SK-N-SH treated with all-trans-retinoic acid at 6 μM for 48 hours (cell line): ENCODE results near the gene MRPS14.

ENCODE experiments used
- OSR1 ChIP-seq: fragments of 250-450 bp; sonication (Bioruptor Pico); IDR thresholded peaks from 2 replicates; pipeline ENCODE4 v1.8.0; 2022; ENCODE audit warnings: moderate library complexity, mild to moderate bottlenecking, inconsistent platforms
- PPARA ChIP-seq: fragments of 250-450 bp; sonication (Bioruptor Pico); IDR thresholded peaks from 2 replicates; pipeline ENCODE4 v1.5.0; 2020; ENCODE audit warnings: mild to moderate bottlenecking, borderline replicate concordance
- RARB ChIP-seq: fragments of 250-450 bp; sonication (Bioruptor Pico); IDR thresholded peaks from 2 replicates; pipeline ENCODE4 v1.8.0; 2021; ENCODE audit warnings: mild to moderate bottlenecking, moderate library complexity
- ZFP3 ChIP-seq: fragments of 250-450 bp; sonication (Bioruptor Pico); IDR thresholded peaks from 2 replicates; pipeline ENCODE4 v1.5.0; 2020; ENCODE audit warnings: mild to moderate bottlenecking, moderate library complexity
- ZNF565 ChIP-seq: fragments of 450-650 bp; formaldehyde crosslinking; conservative IDR thresholded peaks from 2 replicates; pipeline ENCODE4 v1.5.0; 2020; ENCODE audit warnings: low read depth, mild to moderate bottlenecking, moderate library complexity
- ZNF8 ChIP-seq: fragments of 450-650 bp; formaldehyde crosslinking; IDR thresholded peaks from 2 replicates; pipeline ENCODE4 v1.5.0; 2020; ENCODE audit warnings: mild to moderate bottlenecking, moderate library complexity

- no peak for TF ChIP-seq ZNF8 (CRISPR knock-in tag)
- TF ChIP-seq OSR1 (CRISPR knock-in tag): no peak
- no peak for TF ChIP-seq RARB (CRISPR knock-in tag)
- no peak for TF ChIP-seq PPARA
- no peak for TF ChIP-seq ZNF565 (CRISPR knock-in tag)
- no peak for TF ChIP-seq ZFP3 (CRISPR knock-in tag)
Measured at GRCh38 chr1:175070818-175071217, 47.6 kb upstream of the MRPS14 start.
